Limb (tissue), 2 donors: Measurements from ENCODE around the gene XPO1.
A peak's percentile ranks its signal among the peaks of the same experiment; 100 is the strongest.
"Not testable (repeated sequence)": the region's sequence is repeated elsewhere in the genome, so short reads cannot be mapped to it uniquely, and the experiment has no call there.

Experiments
- DNase-seq, 2 donors: peaks; one replicate each; pipeline ENCODE4 v3.0.0-alpha.2; 2016; ENCODE audit errors: extremely low spot score in 2 of 2

Gene XPO1

DNA sequence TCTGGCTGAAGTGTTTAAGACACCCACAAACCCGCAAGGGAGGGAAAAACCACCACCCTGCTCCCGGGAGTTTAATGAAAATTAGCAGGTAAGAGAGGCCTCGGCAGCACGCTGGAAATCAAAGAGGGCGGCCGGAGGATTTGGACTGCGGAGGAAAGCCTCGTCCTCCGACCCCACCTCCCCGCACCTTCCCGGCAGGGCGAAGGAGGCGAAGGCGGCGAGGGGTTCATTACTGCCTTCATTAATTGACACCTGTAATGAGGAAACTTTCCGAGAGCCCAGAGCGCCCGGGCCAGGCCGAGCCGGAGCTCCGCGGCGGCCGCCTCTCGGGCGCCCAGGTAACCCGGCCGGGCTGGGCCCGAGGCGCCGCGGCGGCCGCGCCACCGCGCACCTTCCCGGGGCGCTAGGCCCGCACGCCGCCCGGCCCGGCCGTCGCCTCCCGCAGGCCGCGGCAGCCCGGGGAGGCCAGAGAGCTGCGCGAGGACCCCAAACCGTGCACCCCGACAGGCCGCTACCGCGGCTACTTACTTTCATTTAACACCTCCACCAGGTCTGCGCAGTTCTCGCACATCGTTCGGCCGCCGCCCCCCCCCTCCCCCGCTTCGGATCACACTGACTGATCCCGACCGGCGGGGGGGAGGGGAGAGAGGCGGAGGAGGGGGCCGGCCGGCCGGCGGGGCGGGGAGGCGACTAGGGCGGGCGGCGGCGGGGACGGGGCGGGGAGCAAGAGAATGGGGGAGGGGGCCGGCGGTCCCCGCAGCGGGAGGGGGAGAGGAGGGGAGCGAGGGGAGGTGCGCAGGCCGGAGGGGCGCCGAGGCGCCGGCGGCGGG is 67.8 kb downstream of the XPO1 start:
- DNase-seq = peak; percentile 86 to 94

DNA sequence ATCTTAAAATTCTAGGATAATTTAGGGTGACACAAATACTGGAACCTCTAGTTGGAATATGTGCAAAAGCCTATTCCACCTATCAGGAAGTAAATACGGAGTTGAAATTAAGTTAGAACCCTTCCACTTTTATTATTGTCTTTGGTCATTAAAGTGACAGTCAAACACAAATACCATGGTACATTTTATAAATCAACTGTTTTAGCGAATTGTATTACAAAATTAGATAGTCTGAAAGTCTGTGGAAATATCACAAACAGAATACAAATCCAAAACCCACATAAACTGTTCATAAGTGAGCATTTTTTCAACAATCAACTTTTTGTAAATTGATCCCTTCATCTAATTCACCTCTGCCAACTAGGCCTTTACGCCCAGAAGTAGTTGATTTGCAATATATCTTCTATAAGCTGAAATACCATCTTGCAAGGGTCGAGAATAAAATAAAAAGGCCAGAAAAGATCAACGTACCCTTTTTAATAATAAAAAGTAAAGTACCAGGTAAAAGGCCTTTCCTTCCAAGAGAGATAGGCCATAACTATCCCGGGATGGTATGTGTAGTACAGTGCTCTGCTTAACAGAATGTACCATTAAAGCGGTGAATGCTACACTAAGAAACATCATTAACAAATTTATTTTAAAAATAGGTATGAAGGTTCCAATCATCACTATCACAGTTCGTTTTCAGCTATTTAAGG is 68.6 kb downstream of the XPO1 start:
- DNase-seq = no peak

DNA sequence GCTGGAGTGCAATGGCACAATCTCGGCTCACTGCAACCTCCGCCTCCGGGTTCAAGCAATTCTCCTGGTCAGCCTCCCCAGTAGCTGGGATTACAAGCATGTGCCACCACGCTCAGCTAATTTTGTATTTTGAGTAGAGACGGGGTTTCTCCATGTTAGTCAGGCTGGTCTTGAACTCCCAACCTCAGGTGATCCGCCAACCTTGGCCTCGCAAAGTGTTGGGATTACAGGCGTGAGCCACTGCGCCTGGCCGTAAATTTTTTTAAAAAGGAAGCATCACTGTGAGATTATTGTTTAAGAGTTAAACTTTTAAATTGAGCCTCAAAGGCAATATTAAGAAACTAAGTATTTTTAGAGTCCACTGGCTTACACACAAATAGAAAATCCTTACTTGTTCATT is 69.9 kb downstream of the XPO1 start:
- DNase-seq = not testable (repeated sequence)

DNA sequence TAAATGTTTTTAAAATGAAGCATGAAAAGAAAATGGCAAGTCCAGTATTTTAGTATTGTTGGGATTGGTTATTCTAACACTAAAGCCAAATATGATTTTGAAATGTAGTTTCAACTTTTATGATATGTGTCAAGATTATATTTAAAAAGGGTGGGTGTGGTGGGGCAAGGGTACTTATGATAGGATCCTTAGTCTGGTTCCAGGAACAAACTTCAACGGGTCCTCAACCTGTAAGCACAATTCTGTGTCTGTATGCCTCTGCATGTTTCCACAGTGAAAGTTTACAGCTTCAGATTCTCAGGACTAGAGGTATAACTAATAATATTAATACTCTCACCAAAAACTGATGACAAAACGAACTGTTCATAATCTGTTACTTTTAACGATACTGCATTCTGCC is 73.1 kb downstream of the XPO1 start:
- no peak for DNase-seq

DNA sequence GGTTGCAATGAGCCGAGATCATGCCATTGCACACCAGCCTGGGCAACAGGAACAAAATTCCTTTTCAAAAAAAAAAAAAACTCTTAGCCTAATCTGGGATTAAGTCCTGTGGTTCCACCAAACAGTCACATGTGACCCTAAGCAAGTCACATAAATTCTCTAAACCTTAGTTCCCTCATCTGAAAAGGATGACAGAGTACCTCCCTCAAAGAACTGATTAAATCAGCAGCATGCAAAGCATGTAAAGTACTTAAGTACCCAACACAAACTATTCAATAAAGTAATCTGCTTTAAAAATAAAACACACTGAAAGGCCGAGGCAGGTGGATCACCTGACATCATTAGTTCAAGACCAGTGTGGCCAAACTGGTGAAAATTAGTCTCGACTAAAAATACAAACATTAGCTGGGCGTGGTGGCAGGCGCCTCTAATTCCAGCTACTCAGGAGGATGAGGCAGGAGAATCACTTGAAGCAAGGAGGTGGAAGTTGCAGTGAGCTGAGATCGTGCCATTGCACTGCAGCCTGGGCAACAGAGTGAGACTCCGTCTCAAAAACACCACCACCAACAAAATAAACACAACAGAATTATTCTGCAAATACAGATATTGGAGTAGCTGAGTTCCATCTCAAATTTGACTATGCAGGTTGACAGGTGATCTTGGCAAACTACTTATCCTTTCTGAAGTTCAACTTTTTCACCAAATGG is 74.2 kb downstream of the XPO1 start:
- no peak for DNase-seq

DNA sequence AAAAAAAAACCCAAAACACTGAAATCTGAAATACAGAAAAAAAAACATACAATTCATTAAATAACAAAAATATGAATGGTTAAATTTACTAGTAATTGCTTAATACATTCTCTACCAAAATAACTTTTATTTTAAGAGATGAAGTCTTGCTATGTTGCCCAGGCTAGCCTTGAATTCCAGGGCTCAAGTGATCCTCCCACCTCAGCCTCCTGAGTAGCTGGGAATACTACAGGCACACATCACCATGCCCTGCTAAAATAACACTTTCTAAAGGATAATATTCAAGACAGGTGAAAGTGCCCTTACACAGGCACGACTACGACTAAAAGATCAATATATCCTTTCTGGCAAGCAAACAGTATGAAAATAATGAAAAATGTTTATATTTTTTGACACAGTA is 76.8 kb downstream of the XPO1 start:
- no peak for DNase-seq

DNA sequence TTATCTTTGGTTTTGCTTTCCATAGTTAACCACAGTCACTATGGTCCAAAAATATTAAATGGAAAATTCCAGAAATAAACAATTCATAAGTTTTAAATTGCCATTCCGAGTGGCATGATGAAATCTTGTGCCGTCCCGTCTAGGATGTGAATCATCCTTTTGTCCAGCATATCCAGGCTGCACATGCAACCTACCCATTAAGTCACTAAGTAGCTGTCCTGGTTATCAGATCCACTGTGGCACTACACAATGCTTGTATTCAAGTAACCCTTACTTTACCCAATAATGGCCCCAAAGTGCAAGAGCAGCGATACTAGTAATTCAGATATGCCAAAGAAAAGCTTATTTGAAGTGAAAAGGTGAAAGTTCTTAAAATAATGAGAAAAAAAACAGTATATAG is 78.0 kb downstream of the XPO1 start:
- DNase-seq = no peak

DNA sequence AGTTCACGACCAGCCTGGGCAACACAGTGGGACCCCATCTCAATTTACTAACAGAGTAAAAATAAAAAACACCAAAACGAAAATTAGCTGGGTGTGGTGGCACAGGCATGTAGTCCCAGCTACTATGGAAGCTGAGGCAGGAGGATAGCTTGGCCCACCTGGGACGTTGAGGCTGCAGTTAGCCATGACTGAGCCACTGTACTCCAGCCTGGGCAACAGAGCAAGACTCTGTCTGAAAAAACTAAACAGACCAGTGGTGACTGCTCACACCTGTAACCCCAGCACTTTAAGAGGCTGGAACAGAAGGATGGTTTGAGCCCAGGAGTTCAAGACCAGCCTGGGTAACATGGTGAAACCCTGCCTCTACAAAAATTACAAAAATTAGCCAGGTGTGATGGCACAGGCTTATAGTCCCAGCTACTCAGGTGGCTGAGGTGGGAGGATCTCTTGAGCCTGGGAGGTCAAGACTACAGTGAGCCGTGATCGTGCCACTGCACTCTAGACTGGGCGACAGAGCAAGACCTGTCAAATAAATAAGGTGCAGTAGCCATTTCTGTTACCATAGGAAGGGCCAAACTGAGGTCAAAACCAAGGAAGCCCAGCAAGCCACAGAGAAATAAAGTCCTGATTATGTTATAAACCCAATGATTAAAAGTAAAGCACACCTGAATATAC is 81.3 kb downstream of the XPO1 start:
- no peak for DNase-seq

DNA sequence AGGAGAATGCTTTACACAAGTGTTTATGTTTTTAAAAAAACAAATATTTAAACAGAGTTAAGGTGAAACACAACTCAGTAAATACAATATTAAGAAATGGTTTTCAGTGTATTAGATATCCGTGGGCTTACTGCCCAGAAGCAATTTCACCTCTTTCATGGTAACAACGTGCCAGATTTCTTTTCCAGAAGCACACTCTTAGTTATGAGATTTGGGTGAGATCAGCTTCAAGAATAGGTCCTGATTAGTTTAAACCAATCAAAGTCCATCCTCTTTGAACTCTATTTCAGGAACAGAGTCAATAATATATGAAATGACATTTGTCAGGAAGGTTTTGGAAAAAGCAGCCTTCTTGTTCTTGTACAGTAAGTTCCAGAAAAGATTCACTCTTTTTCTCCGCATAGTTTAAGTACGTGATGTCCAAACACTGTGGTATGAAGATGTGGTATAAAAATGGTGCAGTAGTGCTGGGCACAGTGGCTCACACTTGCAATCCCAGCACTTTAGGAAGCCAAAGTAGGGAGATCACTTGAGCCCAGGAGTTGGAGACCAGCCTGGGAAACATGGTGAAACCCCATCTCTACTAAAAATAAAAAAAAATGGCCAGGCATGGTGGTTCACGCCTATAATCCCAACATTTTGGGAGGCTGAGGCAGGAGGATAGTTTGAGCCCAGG is 81.9 kb downstream of the XPO1 start:
- no peak for DNase-seq

DNA sequence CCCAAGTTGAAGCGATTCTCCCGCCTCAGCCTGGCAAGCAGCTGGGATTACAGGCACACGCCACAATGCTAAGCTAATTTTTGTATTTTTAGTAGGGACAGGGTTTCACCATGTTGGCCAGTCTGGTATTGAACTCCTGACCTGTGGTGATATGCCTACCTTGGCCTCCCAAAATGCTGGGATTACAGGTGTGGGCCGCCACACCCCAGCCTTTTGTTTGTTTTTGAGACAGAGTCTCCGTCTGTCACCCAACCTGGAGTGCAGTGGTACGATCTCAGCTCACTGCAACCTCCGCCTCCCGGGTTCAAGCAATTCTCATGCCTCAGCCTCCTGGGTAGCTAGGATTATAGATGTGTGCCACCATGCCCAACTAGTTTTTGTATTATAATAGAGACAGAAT is 83.2 kb downstream of the XPO1 start:
- not testable (repeated sequence) for DNase-seq

DNA sequence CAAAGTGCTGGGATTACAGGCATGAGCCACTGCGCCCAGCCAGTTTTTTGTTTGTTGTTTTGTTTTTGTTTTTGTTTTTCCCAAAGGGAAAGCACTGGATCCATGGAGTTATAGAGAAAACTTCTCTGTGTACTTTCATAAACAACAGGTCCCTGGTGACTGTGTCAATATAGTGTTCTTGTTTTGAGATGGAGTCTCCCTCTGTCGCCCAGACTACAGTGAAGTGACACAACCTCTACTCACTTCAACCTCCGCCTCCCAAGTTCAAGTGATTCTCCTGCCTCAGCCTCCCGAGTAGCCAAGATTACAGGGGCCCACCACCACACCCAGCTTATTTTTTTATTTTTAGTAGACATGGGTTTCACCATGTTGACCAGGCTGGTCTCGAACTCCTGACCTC is 83.8 kb downstream of the XPO1 start:
- no peak for DNase-seq

DNA sequence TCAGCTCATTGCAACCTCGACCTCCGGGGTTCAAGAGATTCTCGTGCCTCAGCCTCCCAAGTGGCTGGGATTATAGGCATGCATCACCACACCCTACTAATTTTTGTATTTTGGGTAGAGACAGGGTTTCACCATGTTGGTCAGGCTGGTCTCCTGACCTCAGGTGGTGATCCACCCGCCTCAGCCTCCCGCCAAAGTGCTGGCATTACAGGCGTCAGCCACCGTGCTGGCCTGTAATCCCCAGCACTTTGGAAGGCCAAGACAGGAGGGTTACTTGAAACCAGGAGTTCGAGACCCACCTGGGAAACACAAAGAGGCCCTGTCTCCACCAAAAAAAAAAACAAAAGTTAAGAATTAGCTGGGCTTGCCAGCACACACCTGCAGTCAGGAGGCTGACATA is 85.8 kb downstream of the XPO1 start:
- no peak for DNase-seq

DNA sequence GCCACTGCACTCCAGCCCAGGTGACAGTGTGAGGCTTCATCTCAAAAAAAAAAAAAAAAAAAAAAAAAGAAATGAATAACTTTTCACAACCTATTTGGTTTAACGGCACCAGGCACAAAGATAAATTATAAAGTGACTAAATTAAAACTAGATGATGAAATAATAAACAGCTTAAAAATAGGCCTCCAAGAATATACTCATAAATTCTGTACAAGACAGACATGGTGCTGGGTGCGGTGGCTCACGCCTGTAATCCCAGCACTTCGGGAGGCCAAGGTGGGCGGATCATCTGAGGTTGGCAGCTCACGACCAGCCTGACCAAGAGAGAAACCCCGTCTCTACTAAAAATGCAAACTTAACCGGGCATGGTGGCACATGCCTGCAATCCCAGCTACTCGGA is 87.0 kb downstream of the XPO1 start:
- no peak for DNase-seq

DNA sequence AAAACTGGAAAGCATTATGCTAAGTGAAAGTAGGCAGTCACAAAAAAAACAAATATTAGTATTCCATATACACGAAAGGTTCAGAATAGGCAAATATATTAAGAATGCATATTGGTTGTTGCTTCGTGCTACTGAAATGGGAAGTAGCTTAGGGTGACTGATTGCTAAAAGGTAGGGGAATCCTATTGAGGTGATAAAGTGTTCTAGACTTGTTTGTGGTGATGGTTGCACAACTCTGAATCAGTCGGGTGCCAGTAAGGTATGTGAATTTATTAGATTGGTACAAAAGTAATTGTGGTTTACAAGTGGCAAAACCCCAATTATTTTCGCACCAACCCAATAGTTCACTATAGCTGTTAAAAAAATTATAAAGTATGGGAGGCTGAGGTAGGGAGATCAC is 88.0 kb downstream of the XPO1 start:
- DNase-seq = no peak

DNA sequence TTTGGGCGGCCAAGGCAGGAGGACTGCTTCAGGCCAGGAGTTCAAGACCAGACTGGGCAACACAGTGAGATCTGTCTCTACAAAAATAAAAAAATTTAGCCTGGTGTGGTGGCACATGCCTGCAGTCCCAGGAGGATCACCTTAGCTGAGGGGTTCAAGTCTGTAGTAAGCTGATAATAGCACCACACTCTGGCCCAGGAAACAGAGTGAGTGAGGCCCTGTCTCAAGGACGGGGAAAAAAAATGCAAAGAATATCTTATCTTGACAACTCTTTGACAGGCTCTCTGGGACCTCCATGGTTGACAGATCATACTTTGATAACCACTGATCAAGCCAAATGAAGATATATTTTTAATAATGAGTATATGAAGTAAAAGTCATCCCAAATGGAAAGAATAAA is 89.9 kb downstream of the XPO1 start:
- DNase-seq = no peak

DNA sequence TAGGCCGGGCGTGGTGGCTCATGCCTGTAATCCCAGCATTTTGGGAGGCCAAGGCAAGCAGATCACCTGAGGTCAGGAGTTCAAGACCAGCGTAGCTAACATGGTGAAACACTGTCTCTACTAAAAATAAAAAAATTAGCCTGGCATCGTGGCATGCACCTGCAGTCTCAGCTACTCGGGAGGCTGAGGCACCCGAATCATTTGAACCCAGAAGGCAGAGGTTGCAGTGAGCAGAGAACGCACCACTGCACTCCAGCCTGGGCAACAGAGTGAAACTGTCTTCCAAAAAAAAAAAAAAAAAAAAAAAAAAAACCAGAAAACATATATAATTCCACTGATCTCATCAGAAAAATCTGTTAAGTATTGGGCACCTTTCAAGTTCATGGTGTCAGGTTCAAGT is 91.2 kb downstream of the XPO1 start:
- not testable (repeated sequence) for DNase-seq

DNA sequence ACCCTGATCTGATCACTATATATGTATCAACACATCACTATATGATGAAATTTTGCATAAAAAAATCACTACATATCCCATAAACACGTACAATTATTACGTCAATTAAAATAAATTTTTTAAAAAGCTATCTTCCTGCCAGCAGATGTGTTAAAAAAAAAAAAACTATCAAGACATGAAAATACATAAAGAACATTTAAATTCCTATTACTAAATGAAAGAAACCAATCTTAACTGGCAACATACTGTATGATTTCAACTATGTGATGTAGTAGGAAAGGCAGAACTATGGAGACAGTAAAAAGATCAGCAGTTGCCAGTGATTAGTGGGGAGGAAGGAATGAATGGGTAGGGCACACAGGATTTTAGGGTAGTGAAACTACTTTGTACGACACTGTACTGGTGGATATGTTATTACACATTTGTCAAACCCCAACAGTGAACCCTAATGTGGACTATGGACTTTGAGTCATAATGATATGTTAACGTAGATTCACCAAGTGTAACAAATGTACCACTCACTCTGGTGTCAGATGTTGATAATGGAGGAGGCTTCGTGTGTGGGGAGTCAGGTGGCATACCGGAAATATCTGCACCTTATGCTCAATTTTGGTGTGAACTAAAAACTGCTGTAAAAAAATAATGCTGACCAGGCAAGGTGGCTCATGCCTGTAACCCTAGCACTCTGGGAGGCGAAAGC is 94.7 kb downstream of the XPO1 start:
- no peak for DNase-seq

DNA sequence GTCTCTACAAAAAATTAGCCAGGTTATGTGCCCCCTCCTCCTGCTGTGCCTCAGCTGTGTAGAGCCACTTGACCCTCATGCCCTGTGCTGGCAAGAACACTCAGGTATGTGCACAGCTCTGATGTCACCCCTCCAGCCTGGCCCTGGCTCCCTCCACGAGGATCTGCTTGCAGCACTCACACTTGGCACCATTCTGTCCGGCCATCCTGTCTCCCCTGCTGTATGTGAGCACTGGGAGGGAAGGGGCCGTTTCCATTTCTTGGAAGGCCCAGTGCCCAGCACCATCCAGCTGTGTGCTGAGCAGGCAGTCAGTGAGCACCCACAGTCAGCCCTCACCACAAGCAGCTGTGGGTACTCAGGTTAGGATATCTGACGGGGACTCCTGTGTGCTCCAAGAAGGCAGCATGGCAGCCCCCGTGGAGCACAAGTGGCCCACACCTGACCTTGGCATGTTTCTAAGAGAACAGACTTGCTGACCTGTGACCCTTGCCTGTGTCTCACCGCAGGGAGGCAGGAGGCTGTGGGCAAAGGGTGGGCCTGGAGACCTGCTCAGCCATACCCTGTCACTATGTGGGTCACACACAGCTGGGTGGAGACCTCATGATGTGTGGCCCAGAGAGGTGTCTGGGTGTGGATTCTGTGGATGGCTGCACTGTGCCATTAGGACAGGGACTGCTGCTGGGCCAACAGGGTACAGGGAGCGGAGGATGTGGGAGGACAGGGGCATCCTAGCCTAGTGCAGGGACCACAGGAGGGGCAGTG is 98.7 kb downstream of the XPO1 start:
- DNase-seq = no peak

DNA sequence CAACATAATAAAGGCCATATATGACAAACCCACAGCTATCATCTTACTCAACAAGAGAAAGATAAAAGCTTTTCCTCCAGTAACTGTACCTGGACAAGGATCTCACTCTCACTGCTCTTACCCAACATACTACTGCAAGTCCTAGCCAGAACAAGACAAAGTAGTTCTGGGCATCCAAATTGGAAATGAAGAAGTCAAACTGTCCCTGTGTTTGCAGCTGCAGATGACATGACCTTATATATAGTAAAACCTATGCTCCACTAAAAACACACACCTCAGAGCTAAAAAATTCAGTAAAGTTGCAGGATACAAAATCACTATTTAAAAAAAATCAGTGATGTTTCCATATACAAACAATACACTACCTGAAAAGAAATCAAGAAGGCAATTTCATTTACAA is 99.5 kb downstream of the XPO1 start:
- DNase-seq = no peak

DNA sequence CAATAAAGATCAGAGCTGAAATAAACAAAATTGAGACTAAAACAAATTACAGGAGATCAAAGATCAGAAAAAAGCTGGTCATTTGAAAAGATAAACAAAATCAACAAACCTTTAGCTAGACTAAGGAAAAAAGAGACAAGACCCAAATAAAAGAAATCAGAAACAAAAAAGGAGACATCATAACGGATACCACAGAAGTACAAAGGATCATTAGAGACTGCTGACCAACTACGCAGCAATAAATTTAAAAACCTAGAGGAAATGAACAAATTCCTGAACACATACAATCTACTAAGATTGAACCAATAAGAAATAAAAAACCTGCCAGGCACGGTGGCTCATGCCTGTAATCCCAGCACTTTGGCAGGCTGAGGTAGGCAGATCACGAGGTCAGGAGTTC is 101.0 kb downstream of the XPO1 start:
- no peak for DNase-seq
